Stimulated activated CD4-positive, alpha-beta T cell treated with anti-CD3 and anti-CD28 coated beads, Interleukin-2, amount 100 ng/mL, for 4 hours (primary cell): ENCODE results near the gene VPS25.
A peak's percentile ranks its signal among the peaks of the same experiment; 100 is the strongest.
"Not testable (repeated sequence)": the region's sequence is repeated elsewhere in the genome, so short reads cannot be mapped to it uniquely, and the experiment has no call there.

Experiments
- DNase-seq: peaks from one replicate; pipeline ENCODE4 v3.0.0-alpha.2; 2020; ENCODE audit warnings: low read depth

The VPS25 gene

DNA sequence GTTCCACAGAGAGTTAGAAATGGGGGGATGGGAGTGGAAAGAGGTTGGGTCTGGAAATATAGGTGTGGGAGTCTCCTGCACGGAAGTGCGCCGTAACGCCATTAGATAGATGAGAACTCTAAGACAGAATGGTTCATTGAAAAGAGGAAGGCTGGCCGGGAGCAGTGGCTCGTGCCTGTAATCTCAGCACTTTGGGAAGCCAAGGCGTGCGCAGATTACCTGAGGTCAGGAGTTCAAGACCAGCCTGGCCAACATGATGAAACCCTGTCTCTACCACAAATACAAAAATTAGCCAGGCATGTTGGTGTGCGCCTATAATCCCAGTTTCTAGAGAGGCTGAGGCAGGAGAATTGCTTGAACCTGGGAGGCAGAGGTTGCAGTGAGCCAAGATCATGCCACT lies 5.2 kb upstream of the VPS25 start:
- not testable (repeated sequence) for DNase-seq

DNA sequence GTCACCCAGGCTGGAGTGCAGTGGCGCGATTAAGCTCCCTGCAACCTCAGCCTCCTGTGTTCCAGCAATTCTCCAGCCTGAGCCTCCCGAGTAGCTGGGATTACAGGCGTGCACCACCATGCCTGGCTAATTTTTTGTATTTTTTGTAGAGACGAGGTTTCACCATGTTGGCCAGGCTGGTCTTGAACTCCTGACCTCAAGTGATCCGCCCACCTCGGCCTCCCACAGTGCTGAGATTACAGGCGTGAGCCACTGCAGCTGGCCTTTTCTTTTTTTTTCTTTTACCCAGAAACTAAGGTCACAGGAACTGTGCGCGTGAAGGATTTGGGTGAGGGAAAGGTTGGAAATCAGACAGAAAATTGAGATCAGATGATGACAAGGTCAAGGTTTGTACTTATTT lies 3.3 kb upstream of the VPS25 start:
- DNase-seq: not testable (repeated sequence)

DNA sequence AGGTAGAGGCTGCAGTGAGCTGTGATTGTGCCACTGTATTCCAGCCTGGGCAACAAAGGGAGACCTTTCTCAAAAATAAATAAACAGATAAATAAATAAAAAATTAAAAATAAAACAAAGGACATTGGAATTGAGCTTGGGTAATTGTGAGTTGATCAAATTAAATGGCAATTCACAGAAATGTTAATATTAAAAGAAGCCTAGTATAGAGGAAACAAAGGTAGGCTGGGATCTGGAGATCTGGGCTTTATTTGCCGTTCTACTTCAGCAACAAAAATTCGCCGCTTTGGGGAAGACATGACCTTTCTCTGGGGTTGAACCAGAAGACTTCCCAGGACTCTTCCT lies 332 bp upstream of the VPS25 start:
- DNase-seq: no peak

DNA sequence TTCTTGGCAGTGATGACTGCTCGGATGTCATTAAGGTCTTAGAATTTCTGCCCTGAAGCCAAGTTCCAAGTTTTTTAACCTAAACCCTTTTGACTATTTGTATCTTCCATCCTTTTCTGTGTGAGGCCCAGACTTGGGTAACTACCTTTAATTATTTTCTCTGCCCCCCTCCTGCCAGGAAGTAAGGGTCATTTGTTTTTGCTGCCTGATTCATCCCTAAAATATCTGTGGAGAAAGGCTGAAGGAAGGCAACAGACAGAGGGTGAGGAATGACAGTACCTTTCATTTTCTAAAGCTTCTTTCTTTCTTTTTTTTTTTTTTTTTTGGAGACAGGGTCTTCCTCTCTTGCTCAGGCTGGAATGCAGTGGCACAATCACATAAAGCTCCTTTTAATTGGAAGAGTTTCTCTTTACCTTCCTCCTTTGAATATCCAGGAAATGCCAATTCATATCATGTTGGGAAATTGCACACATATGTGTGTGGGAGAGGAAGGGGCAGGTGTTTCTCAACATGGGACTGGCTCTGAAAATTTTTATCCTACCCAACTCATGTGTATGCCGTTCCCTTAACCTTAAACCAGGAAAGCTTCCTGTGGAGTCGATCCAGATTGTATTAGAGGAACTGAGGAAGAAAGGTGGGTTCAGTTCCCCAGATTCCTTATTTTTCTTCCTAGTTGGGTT lies 957 bp downstream of the VPS25 start:
- DNase-seq: no peak

DNA sequence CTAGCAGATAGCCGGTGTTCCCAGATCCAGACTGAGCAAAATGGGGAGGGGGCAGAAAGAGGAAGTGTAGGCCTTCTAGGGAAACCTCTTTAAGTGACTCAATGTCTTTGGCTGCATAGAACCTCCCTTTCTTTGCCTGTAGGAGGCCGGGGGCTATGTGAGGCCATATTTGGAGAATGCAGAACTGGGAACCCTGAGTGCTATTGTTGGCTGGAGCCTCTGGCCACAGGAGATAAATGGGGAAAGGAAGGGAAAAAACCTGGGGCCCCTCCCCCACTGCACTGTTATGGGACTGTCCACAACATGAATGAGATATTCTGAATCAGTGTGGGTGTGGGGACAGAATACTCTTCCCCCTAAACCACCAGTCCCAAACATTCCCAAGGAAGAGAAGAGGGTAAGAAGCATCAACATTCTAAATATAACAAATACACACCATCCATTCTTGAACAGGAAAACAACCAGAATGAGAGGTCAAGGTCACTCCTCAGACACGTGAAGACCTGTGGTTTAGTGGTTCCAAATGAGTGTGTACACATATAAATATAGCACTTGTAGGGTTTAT lies 2.4 kb downstream of the VPS25 start:
- DNase-seq: no peak

DNA sequence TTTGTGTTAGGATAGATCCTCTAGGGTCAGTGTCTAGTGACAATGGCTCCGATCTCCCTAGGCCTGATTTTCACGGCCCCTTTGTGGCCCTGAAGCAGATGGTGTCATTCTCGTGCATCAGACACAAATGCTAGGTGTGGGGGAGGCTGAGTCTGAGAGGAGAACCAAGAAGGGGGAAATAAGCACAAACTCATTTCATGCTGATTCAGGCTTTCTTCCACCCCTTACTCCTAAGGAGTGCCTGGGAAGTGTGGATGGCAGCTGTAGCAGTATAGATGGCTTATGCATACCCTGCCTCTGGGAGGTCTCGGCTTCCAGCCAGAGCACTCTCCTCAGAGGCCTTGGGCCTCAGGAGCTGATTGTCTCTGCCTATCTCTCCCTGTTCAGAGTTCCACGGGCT lies 5.3 kb downstream of the VPS25 start:
- no peak for DNase-seq

DNA sequence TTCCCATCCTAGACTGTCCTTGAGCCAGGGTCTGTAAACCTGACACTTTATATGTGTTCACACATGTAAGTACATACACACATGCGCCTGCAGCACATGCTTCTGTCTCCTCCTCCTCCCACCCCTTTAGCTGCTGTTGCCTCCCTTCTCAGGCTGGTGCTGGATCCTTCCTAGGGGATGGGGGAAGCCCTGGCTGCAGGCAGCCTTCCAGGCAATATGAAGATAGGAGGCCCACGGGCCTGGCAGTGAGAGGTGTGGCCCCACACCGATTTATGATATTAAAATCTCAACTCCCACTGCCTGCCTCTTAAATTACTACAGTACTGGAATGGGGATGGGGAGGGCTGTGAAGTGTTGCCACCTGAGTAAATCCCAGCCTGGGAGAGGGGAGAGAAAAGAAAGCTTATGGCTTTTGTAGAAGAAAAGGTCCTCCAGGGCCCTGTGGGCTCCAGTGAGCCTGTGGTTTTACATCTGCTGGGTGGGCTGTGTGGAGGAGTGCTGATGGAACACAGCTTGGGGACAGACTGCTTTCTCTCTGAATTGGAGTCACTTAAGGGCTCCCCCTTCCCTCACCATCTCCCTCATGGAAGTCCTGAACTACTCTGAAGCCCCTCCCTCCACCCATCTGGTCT lies 6.2 kb downstream of the VPS25 start:
- no peak for DNase-seq

DNA sequence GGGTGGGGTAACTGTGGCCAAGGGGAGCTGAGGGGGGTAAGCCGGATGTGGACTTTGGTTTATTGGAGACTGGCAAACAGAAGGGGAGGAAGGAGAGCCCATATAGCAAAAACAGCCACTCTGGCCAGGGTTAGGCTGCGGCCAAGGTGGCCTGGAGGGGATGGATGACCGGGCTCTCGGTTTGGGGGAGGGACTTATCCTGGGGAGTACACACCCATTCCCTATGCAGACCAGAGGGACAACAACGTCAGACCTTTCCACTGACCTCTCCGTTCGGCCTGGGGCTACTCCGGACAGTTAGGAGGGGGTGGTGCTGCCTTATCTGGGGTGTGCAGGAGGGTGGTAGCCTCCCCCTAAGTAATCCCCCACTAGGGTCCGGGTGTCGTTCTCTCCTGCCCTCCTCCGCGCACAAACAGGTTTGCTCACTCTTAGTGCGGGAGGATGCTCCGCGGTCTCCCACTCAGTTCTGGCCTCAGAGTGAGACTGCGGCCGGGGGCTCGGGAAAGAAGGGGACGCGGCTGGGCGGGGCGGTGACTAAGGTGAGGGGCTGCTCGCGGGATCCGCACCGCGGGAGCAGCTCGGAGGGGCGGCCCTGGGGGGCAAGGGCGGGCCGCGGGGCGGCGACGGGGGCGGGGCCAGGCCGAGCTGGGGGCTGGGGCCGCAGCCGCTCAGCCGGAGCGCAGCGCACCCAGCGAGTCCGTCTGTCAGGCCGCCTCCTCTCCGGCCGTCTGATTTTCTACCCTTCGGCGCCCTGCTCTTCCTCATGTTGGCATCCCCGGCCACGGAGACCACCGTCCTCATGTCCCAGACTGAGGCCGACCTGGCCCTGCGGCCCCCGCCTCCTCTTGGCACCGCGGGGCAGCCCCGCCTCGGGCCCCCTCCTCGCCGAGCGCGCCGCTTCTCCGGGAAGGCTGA lies 6.9 kb downstream of the VPS25 start, which contains the start of gene WNK4:
TSS of gene WNK4 (plus strand) at position 675 of the 915 bp plus-strand sequence. CDS start at position 764, 89 bp downstream.
- DNase-seq: no peak

DNA sequence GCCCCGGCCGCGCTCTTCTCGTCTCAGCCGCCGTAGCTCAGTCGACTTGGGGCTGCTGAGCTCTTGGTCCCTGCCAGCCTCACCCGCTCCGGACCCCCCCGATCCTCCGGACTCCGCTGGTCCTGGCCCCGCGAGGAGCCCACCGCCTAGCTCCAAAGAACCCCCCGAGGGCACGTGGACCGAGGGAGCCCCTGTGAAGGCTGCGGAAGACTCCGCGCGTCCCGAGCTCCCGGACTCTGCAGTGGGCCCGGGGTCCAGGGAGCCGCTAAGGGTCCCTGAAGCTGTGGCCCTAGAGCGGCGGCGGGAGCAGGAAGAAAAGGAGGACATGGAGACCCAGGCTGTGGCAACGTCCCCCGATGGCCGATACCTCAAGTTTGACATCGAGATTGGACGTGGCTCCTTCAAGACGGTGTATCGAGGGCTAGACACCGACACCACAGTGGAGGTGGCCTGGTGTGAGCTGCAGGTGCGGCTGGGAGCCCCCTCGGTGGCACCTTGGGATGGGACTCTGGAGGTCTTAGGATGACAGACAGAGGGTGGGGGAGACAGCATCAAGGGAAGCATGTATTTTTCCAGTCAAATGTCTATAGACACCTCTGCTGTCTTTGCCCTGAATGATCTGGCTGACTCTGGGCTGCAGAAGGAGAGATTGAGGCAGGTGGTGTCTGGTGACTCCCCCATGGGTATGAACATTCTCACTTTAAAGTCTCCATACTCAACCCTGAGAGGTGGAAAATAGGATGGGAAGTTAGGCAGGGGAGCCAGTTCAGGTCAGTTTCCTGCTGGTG lies 7.8 kb downstream of the VPS25 start:
- no peak for DNase-seq

DNA sequence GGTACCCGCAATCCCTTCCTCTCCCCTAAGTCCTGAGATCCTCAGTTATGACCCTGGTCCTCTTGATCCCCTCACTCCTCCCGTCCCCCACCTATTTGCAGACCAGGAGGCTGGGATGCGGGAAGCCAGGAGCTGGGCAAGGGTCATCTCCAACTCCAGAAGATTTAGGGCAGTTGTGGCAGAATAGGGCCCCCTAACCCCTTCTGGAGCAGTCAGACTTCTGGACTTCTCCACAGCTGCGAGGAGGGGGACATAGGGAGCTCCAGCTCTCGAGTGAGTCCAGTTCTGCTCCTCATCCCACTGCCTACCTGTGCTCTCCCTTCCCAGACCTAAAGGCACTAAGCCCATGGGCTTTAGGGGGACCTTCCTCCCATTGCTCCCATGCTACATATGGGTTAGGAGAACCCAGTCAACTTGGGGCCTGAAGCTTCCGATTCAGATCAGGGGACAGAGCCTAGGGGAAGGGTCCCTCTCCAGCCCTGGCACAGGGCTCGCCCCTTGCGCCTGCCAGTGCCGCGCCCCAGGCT lies 8.5 kb downstream of the VPS25 start:
- DNase-seq: no peak

DNA sequence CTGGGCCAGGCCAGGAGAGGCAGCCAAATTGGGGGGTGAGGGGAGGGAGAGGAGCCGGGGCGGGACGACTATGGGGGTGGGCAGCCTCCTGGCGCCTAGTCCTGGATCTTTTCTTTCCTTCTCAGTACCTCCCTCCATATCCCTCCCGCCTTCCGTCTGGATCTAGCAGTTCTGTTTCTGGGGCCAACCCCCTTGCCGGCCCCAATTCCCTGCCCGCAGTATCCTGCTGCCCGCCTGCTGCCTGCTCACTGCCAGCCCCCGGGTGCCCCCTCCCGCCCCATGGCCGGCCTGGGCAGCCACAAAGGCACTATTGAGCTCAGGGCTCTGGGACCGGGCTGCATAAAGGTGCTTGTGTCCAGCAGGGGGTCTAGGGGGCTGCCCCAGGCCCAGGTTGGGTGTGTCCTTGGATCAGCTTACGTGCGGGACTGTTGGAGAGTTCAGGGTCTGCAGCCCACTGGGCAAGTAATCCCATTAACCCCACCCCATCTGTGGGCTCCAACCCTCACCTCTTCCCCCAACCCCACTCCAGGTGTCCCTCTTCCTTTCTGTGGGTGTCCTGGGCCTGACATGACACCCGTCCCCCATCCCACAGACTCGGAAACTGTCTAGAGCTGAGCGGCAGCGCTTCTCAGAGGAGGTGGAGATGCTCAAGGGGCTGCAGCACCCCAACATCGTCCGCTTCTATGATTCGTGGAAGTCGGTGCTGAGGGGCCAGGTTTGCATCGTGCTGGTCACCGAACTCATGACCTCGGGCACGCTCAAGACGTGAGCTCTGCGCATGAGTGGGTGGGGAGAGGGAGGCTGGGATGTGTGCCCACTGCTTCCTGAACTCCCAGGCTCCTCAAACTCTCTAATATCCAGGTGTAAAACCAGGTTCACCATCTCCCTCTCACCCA lies 9.2 kb downstream of the VPS25 start:
- no peak for DNase-seq

DNA sequence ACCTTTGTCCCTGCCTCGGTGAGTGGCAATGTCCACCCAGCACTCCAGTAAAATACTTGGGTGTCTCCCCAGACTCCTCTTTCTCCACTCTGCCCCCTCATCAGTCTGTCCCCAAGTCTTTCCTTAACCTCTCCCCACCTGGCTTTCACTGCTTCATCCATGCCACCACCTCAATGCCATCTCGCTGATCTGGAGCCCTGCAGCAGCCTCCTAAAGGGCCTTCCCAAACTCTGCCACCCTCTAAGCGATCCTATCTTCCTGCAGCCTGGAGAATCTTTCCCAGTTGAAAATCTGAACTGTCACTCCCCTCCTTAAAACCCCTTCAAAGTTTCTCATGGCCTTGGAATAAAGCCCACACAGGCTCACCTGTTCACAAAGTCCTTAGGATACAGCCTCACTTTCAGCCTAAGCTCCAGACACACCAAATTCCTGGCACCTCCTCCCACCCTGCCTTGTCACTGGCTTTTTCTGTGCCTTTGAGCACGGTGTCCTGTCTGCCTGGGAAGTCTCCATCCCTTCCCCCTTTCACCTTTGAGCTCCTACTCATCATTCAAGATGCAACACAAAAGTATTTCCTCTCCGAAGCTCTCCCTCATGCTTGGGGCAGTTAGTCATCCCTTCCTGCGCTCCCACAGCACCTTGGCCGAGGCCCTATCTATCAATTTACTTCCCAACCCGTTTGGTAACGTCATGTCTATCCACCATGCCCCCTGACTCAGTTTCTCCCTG lies 10.0 kb downstream of the VPS25 start:
- DNase-seq: no peak

DNA sequence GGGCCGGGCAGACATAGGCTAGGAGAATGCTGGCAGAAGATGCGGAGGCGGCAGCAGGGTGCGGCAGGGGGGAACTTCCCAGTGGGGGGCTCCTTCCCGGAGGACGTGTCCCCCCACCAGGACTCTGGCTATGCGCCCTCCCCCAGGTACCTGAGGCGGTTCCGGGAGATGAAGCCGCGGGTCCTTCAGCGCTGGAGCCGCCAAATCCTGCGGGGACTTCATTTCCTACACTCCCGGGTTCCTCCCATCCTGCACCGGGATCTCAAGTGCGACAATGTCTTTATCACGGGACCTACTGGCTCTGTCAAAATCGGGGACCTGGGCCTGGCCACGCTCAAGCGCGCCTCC lies 10.5 kb downstream of the VPS25 start:
- DNase-seq: no peak

DNA sequence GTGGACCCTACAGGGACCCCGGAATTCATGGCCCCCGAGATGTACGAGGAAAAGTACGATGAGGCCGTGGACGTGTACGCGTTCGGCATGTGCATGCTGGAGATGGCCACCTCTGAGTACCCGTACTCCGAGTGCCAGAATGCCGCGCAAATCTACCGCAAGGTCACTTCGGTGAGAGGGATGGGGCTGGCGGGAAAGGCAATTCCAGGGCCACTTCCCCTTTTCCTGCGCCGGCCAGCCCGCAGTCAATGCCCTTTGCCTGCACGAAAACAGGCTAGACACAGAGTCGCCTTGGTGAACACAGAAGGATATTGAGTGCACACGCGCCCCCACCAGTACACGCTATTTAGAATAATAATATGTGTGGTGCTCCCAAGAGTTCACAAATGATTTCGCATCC lies 11.2 kb downstream of the VPS25 start:
- DNase-seq: no peak

DNA sequence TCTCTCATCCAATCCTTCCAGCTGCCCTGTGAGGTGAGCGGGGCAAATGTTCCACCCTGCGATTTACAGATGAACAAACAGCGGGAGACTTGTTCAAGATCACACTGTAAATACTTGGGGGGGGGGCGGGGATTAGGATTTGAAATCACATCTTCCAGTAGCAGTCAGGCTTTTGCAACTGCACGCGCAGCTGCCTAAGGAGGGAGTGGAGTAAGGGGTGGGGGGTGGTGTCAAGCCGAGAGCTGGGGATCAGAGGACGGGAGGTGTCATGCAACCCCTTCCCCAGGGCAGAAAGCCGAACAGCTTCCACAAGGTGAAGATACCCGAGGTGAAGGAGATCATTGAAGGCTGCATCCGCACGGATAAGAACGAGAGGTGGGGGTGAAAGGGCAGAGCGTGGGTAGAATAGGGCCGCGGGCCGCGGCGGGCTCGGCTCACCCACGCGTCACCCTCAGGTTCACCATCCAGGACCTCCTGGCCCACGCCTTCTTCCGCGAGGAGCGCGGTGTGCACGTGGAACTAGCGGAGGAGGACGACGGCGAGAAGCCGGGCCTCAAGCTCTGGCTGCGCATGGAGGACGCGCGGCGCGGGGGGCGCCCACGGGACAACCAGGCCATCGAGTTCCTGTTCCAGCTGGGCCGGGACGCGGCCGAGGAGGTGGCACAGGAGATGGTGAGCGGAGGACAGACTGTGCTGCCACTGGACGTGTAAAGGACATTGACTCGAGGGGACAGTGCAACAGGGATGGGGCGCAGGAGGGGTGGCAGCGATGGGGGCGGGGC lies 11.8 kb downstream of the VPS25 start:
- peak; percentile 26 for DNase-seq

DNA sequence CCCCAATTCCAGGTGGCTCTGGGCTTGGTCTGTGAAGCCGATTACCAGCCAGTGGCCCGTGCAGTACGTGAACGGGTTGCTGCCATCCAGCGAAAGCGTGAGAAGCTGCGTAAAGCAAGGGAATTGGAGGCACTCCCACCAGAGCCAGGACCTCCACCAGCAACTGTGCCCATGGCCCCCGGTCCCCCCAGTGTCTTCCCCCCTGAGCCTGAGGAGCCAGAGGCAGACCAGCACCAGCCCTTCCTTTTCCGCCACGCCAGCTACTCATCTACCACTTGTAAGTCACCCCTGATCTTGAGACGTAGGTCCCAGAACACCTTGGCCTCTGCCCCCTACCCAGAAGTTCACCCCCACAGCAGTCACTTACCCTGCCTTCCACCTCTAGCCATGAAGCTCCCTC lies 14.0 kb downstream of the VPS25 start:
- DNase-seq: no peak

DNA sequence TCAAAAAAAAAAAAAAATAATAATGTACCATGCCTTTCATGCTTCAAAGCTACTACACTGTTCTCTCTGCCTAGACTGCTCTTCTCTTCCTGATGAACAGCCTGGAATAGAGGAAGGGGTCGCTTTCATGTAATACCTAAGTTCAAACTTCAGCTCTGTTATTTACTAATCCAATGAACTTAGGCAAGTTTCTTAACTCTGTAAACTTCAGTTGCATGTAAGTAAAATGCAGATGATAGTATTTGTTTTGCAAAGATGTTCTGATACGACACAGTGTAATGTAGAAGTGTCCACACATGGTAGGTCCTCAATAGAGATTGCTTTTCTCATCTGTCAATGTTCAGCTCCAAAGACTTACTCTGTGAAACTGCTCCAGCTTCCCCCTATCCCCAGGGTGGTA lies 18.7 kb downstream of the VPS25 start:
- no peak for DNase-seq

DNA sequence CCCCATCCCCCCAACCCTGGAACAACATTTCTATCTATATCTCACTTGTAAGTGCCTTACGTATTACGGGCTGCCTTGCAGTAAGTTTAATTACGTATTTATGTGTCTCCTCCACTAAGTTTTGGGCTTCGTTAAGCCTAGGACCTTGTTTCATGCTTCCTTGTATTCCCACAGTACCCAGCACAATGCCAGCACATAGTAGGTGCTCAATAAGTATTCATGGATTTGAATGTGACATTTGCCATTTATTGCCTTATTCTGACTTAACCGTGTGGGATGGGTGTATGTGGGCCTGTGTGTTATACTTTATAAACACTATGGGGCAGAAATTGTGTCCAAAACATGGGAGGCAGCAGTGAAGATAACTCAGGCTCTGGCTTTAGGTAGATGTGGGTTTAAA lies 19.3 kb downstream of the VPS25 start:
- DNase-seq: no peak

DNA sequence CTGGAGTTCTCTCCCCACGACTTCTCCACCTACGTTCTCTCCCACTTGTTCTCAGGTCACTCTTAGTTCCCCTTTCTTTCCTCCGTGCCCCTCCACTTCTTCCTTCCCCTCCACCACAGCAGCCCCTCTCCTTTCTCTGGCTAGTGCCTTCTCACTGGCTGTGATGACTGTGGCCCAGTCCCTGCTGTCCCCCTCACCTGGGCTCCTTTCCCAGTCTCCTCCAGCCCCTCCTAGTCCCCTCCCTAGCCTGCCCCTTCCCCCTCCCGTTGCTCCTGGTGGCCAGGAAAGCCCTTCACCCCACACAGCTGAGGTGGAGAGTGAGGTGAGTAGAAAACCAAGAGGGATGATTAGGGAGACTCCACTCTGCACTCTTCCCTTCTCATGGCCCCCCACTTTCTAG lies 21.8 kb downstream of the VPS25 start:
- DNase-seq: no peak
